SK-N-DZ (cell line): Measurements from ENCODE around the gene ZNF609.

ENCODE experiments used
- DNase-seq: peaks from one replicate; pipeline ENCODE4 v3.0.0-alpha.2; 2015; ENCODE audit warnings: low spot score

Gene ZNF609

DNA sequence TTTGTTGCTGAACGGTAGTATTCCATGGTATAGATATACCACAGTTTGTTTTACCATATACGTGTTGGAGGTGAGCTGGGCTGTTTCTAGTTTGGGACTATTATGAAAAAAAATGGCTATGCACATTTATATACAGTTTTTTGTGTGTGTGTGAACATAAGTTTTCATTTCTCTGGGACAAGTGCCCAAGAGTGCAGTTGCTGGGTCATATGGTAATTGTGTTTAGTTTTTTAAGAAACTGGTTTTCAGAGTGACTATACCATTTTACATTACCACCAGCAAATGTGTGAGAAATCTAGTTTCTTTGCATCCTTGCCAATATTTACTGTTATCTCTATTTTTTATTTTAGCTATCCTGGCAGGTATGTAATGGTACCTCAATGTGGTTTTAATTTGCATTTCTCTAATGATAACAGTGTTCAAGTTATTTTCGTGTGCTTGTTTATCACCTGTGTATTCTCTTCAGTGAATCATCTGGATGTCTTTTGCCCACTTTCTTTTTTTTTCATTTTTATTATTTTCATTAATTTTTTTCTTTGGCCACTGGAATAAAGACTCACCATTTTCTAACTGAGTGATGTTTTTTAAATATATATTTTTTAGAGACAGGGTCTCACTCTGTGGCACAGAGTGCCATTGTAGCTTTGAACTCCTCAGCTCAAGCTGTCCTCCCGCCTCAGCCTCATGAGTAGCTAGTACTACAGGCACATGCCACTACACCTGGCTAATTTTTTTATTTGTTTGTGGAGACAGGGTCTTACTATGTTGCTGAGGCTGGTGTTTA is 75.3 kb downstream of the ZNF609 start:
- no peak for DNase-seq

DNA sequence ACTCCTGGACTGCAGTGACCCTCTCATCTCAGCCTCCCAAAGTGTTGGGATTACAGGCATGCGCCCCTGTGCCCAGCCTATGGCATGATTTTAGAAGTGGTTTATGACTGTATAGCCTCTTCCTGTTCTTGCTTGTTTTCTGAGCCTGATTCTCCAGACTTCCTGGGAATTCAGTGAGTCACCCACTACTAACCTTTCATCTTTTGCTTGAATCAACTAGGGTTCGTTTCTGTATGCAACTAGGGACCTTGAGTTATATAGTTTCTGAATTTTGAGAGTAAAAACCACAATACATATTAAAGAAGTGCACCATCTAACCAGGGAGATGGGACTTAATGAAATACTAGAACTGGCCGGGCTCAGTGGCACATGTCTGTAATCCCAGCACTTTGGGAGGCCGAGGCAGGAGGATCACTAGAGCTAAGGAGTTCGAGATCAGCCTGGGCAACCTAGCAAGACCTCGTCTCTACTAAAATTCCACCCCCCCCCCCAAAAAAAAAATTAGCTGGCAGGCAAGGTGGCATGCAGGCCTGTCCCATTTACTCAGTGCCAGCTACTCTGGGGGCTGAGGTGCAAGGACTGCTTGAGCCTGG is 76.0 kb downstream of the ZNF609 start:
- DNase-seq: no peak

DNA sequence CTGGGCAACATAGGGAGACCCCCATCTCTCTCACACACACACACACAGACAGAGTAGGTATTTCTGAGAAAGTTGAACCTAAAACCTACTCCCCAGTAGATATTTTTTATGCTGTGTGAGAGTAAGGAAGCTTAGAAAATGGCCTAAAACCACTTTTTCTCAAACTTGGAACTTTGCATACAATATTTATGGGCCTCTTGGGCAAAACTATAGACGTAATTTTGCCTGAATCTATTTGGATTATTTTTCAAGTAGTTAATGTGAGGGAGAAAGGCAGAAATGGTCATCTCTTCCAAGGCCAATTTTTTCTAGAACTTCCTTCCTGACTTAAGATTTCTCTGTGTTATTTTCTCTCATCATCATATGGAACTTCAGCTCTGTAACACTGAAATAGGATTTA is 81.7 kb downstream of the ZNF609 start:
- no peak for DNase-seq

DNA sequence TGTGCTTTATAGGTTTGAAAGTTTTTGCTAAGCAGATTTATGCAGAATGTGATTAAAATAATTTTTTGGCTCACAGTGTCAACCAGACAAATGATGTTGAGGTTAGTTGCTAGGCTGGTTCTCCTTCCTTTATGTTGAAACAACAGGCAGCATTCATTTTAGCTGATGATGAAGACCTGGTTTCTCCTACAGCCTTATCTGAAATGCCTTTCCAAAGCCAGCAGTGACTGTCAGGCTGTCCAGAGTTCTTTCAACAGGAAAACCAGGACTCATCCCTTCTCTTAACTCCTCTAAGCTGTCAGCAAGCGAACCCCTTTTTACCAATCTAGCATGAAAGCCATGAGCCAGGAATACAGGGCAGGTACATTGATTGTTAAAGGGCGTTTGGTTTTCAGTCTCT is 84.1 kb downstream of the ZNF609 start:
- DNase-seq: no peak

DNA sequence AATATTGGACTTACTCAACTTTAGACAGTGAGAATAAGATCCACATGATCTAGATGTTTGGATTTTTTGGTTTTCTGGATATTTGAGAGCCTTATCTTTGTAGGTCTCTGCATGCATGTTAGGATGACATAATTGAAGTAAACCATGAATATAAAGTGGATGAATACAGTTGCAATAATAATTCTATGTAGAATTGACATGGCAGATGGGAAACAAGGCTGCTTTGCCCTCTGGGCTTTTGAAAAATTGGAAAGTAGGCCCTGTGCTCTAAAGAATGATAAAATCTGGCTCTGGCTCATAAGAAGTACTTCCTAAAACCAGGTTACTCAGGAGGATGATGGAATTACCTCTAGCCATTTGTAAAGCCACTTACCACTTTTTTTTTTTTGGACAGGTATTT is 86.9 kb downstream of the ZNF609 start:
- no peak for DNase-seq

DNA sequence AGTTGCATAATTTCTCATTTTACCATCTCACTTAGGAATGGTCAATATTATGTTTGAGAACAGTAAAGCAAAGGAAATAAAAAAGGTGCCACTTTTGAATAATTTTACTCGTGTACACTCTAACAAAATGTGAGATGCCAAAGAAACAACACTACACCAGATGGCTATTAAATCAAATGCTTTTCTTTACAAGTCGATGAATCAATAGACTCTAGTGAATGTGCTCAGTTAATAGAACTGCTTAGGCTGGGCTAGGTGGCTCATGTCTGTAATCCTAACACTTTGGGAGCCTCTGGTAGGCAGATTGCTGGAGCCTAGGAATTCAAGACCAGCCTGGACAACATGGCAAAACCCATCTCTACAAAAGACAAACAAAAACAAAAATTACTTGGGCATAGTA is 87.9 kb downstream of the ZNF609 start:
- no peak for DNase-seq

DNA sequence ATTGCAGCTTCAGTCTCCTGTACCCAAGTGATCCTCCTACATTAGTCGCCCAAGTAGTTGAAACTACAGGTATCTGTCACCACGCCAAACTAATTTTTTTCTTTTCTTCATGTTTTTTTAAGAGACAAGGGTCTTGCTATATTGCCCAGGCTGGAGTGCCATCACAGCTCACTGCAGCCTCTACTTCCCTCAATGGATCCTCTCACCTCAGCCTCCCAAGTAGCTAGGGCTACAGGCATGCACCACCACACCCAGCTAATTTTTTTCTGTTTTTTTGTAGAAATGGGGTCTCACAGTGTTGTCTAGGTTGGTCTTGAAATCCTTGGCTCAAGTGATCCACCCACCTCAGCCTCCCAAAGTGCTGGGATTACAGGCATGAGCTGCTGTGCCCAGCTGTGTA is 89.5 kb downstream of the ZNF609 start:
- DNase-seq: no peak

DNA sequence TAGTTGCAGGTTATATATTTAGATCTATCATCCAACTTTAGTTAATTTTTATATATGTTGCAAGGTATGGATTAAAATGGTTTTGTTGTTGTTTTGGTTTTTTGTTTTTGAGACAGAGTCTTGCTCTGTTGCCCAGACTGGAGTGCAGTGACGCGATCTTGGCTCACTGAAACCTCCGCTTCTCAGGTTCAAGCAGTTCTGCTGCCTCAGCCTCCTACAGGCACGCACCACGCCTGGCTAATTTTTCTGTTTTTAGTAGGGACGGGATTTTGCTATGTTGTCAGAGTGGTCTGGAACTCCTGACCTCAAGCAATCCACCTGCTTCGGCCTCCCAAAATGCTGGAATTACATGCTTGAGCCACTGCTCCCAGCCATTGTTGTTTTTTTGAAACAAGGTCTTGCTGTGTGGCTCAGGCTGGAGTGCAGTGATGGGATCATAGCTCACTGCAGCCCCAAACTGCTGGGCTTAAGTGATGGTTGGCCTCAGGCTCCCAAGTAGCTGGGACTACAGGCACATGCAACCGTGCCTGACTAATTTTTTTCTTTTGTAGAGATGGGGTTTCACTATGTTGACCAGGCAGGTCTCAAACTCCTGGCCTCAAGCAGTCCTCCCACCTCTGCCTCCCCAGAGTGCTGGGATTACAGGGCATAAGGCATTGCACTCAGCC is 92.0 kb downstream of the ZNF609 start:
- no peak for DNase-seq

DNA sequence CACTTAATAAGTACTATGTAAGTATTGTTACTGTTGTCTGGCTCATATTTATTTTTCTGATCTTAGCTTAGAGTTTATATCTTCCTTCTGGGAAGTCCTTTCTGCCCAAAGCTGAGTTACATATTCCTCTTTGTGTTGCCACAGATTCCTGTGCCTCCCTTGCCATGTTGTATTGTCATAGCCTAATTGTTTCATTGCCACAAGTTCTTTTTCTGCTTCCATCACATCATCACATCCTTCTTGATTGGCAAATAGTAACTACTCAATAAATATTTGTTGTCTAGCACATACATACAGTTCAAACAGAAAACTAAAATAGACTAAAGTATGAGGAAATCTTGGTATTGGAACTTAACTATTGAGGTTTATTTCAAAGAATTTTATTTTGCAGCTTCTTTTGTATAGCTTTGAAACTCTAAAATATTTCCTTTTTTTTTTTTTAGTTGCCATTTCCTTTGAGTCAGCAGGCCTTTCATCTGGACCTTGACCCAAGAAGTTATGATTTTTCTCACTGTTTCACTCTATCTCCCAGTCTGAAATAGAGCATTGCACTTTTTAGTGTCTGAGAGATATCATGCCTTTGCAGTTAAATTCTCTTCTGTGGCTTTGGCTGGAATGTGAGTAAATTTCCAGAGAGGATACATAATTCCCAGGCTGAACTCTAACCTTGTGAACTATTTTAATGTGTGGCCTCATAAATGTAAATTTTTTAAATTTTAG is 98.2 kb downstream of the ZNF609 start:
- DNase-seq: no peak

DNA sequence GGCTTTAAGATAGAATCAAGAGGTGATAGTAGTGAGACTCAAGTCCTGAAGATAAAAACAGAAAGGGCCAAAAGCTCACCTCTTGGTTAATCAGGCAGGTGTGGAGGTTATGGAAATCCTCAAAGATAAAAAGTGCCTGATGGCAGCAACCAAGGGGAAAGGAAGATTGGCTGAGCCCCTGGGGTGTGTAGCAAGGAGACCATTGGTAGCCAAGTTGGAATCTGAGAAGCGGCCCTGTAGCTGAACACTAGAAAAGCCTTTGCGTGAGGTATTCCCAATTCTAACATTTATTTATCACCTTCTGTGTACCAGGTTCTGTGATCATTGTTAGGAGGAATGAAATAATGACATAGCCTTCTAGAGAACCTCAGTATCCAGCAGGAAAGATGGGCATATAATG is 98.9 kb downstream of the ZNF609 start:
- DNase-seq: no peak

DNA sequence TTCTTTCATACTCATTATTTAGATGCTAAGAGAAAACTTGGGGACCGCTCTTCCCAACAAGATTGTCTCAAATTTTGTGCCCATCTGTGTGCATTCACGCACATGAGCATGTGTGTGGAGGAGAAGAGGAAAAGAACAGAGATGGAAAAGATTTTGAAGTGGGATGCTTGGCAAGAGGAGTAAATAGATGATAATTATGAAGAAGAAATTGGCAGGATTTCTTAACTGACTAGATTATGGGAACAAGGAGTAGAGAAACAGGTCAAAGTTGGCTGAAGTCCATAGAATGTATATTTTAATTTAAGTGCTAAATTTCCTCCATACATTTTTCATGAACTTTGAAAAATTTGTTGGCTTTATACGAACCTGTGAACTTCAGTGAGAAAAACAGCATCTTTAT is 100.1 kb downstream of the ZNF609 start:
- DNase-seq: no peak

DNA sequence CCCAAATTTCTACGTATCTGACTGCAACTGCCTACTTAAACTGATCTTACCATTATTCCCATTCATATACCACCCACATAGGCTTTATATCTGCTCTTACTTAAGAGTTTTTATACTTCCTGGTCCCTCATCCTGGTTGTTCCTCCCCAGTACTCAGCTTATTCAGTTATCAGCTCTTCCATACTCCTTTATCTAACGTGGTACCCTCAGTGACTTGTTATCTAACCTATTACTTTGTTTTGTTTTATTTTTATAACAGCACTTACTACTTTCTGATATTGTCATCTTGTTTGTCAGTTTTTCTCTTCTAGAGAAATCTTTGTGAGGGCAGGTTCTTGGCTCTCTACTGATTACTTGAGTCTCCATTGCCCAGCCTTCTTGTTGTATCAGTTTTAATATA is 100.6 kb downstream of the ZNF609 start:
- DNase-seq: no peak

DNA sequence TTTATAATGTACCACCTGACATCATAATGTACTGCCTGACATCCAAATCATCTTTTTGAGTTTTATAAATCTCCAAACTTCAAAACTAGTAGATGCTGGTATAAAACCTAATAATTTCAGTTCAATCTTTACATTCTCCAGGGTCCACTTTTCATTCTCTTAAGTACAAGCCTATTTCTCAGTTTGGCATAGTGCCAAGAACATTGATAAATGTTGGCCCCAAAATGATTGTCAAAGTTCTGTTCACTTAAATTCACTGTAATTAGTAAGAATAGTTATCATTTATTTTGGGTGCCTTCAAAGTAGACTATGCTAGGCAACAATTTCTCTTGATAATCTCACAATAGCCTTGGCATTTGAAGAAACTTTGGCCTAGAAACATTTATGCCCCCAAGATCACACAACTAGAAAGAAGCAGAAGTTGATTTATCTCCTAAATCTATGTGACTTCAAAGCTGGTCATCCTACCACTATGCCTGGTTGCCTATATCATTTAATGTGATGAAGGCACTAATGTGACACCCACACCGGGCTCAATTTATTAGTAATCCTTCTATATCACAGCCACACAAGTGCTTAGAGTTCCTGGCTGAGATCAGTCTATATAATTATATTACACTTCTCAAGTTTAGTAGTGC is 101.7 kb downstream of the ZNF609 start:
- DNase-seq: no peak

DNA sequence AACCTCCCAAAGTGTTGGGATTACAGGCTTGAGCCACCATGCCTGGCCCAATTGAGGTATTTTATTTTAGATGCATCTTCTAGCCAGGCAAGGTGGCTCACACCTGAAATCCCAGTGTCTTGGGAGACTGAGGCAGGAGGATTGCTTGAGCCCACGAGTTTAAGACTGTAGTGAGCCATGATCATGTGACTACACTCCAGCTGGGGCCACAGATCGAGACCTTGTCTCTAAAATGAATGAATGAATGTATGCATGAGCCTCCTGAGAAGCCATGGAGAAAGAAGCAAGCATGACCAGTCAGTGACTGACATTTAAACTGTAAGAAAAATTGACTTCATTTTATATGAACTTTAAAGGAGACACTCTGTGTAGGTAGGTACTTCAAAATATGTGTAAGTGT is 105.7 kb downstream of the ZNF609 start:
- no peak for DNase-seq

DNA sequence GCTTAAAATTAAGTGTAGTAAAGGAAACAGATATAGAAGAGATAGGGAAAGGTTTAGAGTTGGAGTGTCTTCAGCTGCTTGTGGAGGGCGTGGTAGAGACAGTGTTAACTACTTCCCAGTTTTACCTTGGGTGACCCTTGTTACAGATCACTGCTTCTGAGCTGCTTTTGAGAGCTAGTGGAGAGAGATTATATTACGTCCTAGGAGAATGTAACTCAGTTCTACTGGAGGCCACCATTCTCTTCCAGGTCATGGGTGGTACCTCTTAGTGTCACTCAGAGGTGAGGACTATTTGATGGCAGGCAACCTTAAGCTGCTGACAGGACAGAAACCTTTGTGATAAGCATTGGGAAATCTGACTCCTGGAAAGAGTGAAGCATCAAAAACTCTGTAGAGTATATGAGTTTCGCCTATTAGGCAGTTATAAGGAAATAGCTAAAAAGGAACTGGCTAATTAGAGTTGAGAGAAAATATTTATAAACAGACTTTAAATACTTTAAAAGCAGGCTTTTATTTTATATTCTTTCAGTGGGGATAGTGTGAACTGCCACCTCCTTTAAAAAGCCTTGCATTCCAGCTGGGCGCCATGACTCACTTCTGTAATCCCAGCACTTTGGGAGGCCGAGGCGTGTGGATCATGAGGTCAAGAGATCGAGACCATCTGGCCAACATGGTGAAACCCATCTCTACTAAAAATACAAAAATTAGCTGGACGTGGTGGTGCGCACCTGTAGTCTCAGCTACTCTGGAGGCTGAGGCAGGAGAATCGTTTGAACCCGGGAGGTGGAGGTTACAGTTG is 106.5 kb downstream of the ZNF609 start:
- DNase-seq: no peak

DNA sequence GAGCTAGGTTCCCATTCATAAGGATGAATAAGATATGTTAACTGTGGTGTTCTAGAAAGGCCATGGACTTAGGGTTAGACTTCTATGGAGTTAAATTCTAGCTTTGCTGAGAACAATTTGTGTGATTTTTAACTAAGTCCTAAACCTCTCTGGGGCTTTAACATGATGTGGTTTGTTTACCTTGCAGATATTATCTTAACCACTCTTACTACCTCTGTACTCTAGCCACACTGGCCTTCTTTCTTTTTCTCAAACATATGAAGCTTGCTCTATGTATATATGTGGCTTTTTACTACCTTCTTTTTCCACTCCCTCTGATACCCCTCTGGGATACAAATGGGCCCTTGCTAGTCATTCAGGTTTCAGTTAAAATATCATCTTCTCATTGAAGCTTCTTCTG is 108.4 kb downstream of the ZNF609 start:
- DNase-seq: no peak

DNA sequence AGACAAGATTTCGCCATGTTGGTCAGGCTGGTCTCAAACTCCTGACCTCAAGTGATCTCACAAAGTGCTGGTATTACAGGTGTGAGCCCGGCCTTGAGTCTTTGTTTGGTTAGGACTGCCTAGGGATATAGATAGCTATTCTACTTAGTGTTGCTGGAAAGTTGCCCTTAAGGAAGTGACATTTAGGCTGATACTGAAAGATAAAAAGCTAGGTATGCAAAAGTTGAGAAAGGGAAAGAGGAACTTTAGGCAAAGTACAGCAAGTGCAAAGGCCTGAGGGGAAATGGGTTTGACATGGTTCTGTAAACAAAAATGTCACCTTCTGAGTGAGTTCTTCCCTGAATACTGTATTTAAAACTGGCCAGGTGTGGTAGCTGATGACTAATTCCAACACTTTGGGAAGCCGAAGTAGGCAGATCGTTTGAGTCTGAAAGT is 111.5 kb downstream of the ZNF609 start:
- no peak for DNase-seq

DNA sequence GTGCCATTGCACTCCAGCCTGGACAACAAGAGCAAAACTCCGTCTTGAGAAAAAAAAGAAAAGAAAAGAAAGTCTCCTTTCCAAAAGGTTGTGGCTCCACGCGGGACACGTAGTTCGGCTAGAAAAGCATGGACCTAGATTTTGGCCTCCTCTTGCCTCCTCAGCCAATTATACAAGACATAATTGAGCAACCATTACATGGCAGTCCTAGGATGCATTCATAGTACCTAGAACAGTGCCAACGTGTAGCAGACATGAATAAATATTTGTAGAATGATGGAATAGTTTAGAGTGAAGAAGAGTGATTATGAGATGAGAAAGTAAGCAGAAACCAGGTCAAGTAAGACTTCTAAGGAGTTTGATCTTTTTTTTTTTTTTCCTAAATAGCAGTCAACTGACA is 112.5 kb downstream of the ZNF609 start:
- no peak for DNase-seq

DNA sequence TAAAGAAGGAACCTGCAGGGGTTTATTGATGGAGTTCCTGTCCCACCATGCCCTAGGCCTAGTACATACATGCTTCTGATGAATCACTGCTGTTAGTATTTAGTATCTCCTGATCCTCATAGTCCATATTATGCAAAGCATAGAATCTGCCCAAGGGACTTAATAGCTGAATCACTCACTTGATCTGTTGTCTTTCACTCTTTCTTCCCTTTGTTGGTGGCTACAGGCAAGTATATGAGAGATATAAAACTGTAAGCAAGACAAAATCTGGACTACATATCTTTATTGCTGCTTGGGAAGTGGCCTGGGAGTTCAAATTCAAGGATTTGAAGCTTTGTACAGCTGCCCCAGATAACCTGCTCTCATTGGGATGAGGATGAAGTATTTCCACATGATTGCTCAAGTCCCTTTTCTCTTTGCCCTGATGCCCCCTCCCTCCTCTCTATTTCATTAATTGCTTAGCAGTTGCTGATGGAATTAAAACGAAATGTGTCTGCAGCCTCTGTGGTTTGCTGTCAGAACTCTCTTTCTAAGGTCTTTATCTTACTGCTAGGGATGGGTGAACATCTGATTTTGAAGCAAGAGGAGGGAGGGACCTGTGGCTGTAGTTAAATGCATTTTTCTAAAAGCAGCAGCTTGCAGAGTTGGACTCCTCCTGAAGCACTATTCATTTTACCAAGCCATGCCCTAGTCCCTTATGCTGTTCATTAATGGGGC is 114.1 kb downstream of the ZNF609 start:
- no peak for DNase-seq

DNA sequence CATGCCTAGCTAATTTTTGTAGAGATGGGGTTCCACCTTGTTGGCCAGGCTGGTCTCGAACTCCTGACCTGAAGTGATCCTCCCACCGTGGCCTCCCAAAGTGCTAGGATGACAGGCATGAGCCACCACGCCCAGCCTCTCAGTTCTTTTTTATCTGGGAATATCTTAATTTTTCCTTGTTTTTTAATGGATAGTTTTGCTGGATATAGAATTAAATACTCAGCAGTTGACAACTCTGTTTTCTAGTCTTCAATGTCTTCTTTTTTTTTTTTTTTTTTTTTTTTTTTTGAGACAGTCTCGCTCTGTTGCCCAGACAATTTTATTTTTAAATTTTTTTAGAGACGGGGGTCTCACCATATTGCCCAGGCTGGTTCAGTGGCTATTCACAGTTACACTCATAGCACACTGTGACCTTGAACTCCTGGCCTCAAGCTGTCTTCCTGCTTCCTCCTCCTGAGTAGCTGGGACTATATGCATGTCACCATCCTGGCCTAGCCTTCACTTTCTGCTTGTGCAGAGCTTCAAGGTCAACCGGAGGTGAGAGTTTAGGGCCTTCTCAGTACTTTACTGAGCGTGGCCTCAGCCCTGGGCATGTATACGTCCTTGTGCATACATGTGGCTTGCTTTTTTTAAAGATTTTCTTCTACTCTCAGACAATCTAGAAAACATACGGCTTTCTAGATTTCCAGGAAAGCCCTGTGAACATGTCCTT is 120.5 kb downstream of the ZNF609 start:
- no peak for DNase-seq
